H1 (cell line): ENCODE results near the gene KCTD12. TPM values are rescaled to one million over a fixed set of nuclear protein-coding genes. Genes with fewer than 3 reads are reported as not detected.

Experiments used
- CTCF ChIA-PET: fragments of 300-600 bp; sonication (Branson Sonifier 250); formaldehyde crosslinking; loops from one replicate; lab custom pipeline; 2021; ENCODE audit not compliant: partially characterized antibody; lab: Charles Lee
- POLR2A ChIA-PET: fragments of 300-600 bp; sonication (Branson Sonifier 250); formaldehyde crosslinking; loops from one replicate; lab custom pipeline; 2021; ENCODE audit warnings: inconsistent platforms; ENCODE audit not compliant: partially characterized antibody; lab: Charles Lee
- DNase-seq, 2 experiments: peaks; one replicate each; pipeline versions ENCODE4 v3.0.0 to v3.0.0-alpha.2; 2010 to 2022; ENCODE audit warnings: low spot score in 2 of 2, low read depth in 1 of 2, mixed read lengths in 1 of 2
- FAIRE-seq: peaks from 2 replicates; lab custom pipeline; 2011; peaks lifted over from hg19 to GRCh38; lab: Jason Lieb, UNC
- H2AFZ ChIP-seq: 2 replicates; pipeline ENCODE4 v1.8.1; 2012; ENCODE audit warnings: low read length, inconsistent platforms
- H2AK5ac ChIP-seq: 2 replicates; pipeline ENCODE4 v1.6.1; 2013; ENCODE audit warnings: low read depth, low read length
- H2BK120ac ChIP-seq: replicated peaks from 2 replicates; pipeline ENCODE3; 2013; ENCODE audit warnings: low read depth, low read length, inconsistent platforms
- H2BK12ac ChIP-seq: 2 replicates; pipeline ENCODE4 v1.6.1; 2013; ENCODE audit warnings: low read depth, low read length
- H2BK15ac ChIP-seq: 2 replicates; pipeline ENCODE4 v1.6.1; 2013; ENCODE audit warnings: low read length
- H2BK20ac ChIP-seq: 2 replicates; pipeline ENCODE4 v1.6.1; 2013; ENCODE audit warnings: low read length
- H2BK5ac ChIP-seq: 2 replicates; pipeline ENCODE4 v1.6.1; 2013; ENCODE audit warnings: low read depth, low read length
- H3K14ac ChIP-seq: 2 replicates; pipeline ENCODE4 v1.6.1; 2013; ENCODE audit warnings: inconsistent platforms; ENCODE audit not compliant: insufficient read length
- H3K18ac ChIP-seq: 2 replicates; pipeline ENCODE4 v1.6.1; 2013; ENCODE audit warnings: low read length; ENCODE audit errors: extremely low read depth
- H3K23ac ChIP-seq: 2 replicates; pipeline ENCODE4 v1.6.1; 2013; ENCODE audit warnings: inconsistent platforms; ENCODE audit not compliant: insufficient read length
- H3K23me2 ChIP-seq: 2 replicates; pipeline ENCODE4 v1.6.1; 2013; ENCODE audit warnings: low read depth, low read length
- H3K27ac ChIP-seq: 2 replicates; pipeline ENCODE4 v1.6.1; 2011; ENCODE audit warnings: low read depth, low read length, inconsistent platforms
- H3K27me3 ChIP-seq, 4 experiments: replicated peaks in 1 of 4; 1 replicate in 1 of 4; 2 replicates in 3 of 4; pipeline versions ENCODE4 v1.6.1 to v1.8.1; 2011 to 2013; ENCODE audit warnings: low read length in 3 of 4, mild to moderate bottlenecking in 3 of 4, inconsistent platforms in 2 of 4, mixed read lengths in 2 of 4, moderate library complexity in 1 of 4; ENCODE audit not compliant: control insufficient read depth in 3 of 4, insufficient read depth in 3 of 4; ENCODE audit errors: extremely low read depth in 1 of 4
- H3K36me3 ChIP-seq, 4 experiments: 2 replicates each; pipeline versions ENCODE4 v1.6.1 to v1.8.1; 2011 to 2013; ENCODE audit warnings: mild to moderate bottlenecking in 4 of 4, low read length in 3 of 4, moderate library complexity in 2 of 4, control low read depth in 1 of 4, inconsistent platforms in 1 of 4; ENCODE audit not compliant: insufficient read depth in 4 of 4, control insufficient read depth in 2 of 4
- H3K4ac ChIP-seq: replicated peaks from 2 replicates; pipeline ENCODE3; 2013; ENCODE audit warnings: low read length, low read depth, mixed read lengths, inconsistent platforms; ENCODE audit not compliant: insufficient read length
- H3K4me1 ChIP-seq, 4 experiments: replicated peaks in 1 of 4; 1 replicate in 1 of 4; 2 replicates in 3 of 4; pipeline versions ENCODE4 v1.6.1 to v1.8.1; 2011 to 2013; ENCODE audit warnings: low read length in 3 of 4, inconsistent platforms in 2 of 4, mixed read lengths in 1 of 4; ENCODE audit not compliant: insufficient read depth in 4 of 4, control insufficient read depth in 3 of 4
- H3K4me2 ChIP-seq, 2 experiments: 2 replicates each; pipeline versions ENCODE4 v1.6.1 to v1.8.1; 2011 to 2013; ENCODE audit warnings: low read depth in 2 of 2, low read length in 2 of 2, control low read depth in 1 of 2, inconsistent platforms in 1 of 2, mild to moderate bottlenecking in 1 of 2; ENCODE audit not compliant: insufficient read depth in 1 of 2
- H3K4me3 ChIP-seq, 4 experiments: fragments of 200-600, 300-600 bp in 1 of 4; sonication (generic), shearing (Covaris generic), sonication (Bioruptor Twin) in 1 of 4; 2 replicates each; pipeline versions ENCODE4 v1.5.1 to v1.8.1; 2011 to 2016; ENCODE audit warnings: low read length in 4 of 4, low read depth in 3 of 4, control low read depth in 2 of 4, inconsistent platforms in 2 of 4, mild to moderate bottlenecking in 2 of 4, mixed read lengths in 1 of 4, moderate library complexity in 1 of 4; ENCODE audit not compliant: insufficient read depth in 2 of 4; ENCODE audit errors: extremely low read depth in 1 of 4
- H3K56ac ChIP-seq: replicated peaks from 2 replicates; pipeline ENCODE3; 2013; ENCODE audit warnings: low read depth, mild to moderate bottlenecking, mixed read lengths, low read length, inconsistent platforms; ENCODE audit not compliant: insufficient read length
- H3K79me1 ChIP-seq: 2 replicates; pipeline ENCODE4 v1.6.1; 2013; ENCODE audit warnings: low read depth, low read length, control low read depth
- H3K79me2 ChIP-seq, 2 experiments: 2 replicates each; pipeline versions ENCODE4 v1.6.1 to v1.8.1; 2012 to 2013; ENCODE audit warnings: low read length in 2 of 2, mild to moderate bottlenecking in 2 of 2, inconsistent platforms in 1 of 2; ENCODE audit not compliant: insufficient read depth in 2 of 2, control insufficient read depth in 1 of 2
- H3K9ac ChIP-seq, 4 experiments: replicated peaks in 1 of 4; 1 replicate in 1 of 4; 2 replicates in 3 of 4; pipeline versions ENCODE4 v1.6.1 to v1.8.1; 2011 to 2013; ENCODE audit warnings: low read depth in 3 of 4, low read length in 3 of 4, control low read depth in 2 of 4, mild to moderate bottlenecking in 2 of 4, moderate library complexity in 2 of 4, inconsistent platforms in 1 of 4; ENCODE audit errors: extremely low read depth in 1 of 4
- H3K9me3 ChIP-seq, 2 experiments: 2 replicates each; pipeline versions ENCODE4 v1.6.1 to v1.8.1; 2012 to 2013; ENCODE audit warnings: mild to moderate bottlenecking in 2 of 2, moderate library complexity in 2 of 2, control low read depth in 1 of 2, inconsistent platforms in 1 of 2, low read depth in 1 of 2, low read length in 1 of 2, mixed read lengths in 1 of 2; ENCODE audit not compliant: insufficient read depth in 2 of 2
- H4K20me1 ChIP-seq, 2 experiments: replicated peaks in 1 of 2; 2 replicates each; pipeline versions ENCODE3 to v1.8.1; 2011 to 2013; ENCODE audit warnings: inconsistent platforms in 2 of 2, low read length in 2 of 2, mild to moderate bottlenecking in 1 of 2; ENCODE audit not compliant: insufficient read depth in 2 of 2, control insufficient read depth in 1 of 2
- H4K5ac ChIP-seq: 2 replicates; pipeline ENCODE4 v1.6.1; 2013; ENCODE audit warnings: low read length, low read depth, mixed read lengths, inconsistent platforms; ENCODE audit not compliant: insufficient read length
- H4K8ac ChIP-seq: 2 replicates; pipeline ENCODE4 v1.8.0; 2013; ENCODE audit warnings: mild to moderate bottlenecking, moderate library complexity, low read length, inconsistent platforms; ENCODE audit not compliant: insufficient read depth; ENCODE audit errors: extremely low read depth
- H4K91ac ChIP-seq: replicated peaks from 2 replicates; pipeline ENCODE3; 2013; ENCODE audit warnings: low read length, mixed read lengths, inconsistent platforms; ENCODE audit not compliant: insufficient read length
- BCL11A ChIP-seq, 2 experiments: IDR thresholded peaks; one replicate each; pipeline ENCODE4 v1.6.1; 2011; ENCODE audit warnings: low read depth in 2 of 2, low read length in 2 of 2, mild to moderate bottlenecking in 2 of 2
- CREB1 ChIP-seq: IDR thresholded peaks from 2 replicates; pipeline ENCODE4 v1.6.1; 2012; ENCODE audit warnings: inconsistent platforms
- HDAC2 ChIP-seq, 2 experiments: fragments of 300-600 bp in 1 of 2; sonication (generic) in 1 of 2; IDR thresholded peaks; 2 replicates each; pipeline ENCODE4 v1.6.1; 2011 to 2012; ENCODE audit warnings: low read depth in 2 of 2, low read length in 2 of 2, mild to moderate bottlenecking in 2 of 2, moderate library complexity in 2 of 2, borderline replicate concordance in 1 of 2, inconsistent platforms in 1 of 2
- JUND ChIP-seq: IDR thresholded peaks from 2 replicates; pipeline ENCODE4 v1.6.1; 2011; ENCODE audit warnings: mild to moderate bottlenecking, improper control_type of control experiment, low read length
- KDM4A ChIP-seq: IDR thresholded peaks from one replicate; pipeline ENCODE4 v1.7.1; 2012; ENCODE audit warnings: low read depth, mild to moderate bottlenecking, moderate library complexity, low read length, inconsistent platforms; ENCODE audit not compliant: severe bottlenecking
- MAFK ChIP-seq: IDR thresholded peaks from 2 replicates; pipeline ENCODE4 v1.6.1; 2012; ENCODE audit warnings: low read depth, mild to moderate bottlenecking, improper control_type of control experiment, low read length
- NRF1 ChIP-seq: IDR thresholded peaks from 2 replicates; pipeline ENCODE4 v1.6.1; 2011; ENCODE audit warnings: mild to moderate bottlenecking, low read depth, low read length, improper control_type of control experiment
- POU5F1 ChIP-seq: IDR thresholded peaks from 2 replicates; pipeline ENCODE4 v1.6.1; 2011; ENCODE audit warnings: low read depth, mild to moderate bottlenecking, low read length, moderate library complexity
- SAP30 ChIP-seq: fragments of 300-600 bp; sonication (generic); IDR thresholded peaks from 2 replicates; pipeline ENCODE4 v1.7.1; 2012; ENCODE audit warnings: low read length, moderate library complexity, mild to moderate bottlenecking, inconsistent platforms; ENCODE audit not compliant: insufficient read depth, insufficient replicate concordance
- SRF ChIP-seq: IDR thresholded peaks from 2 replicates; pipeline ENCODE4 v1.6.1; 2011; ENCODE audit warnings: mild to moderate bottlenecking, low read depth, low read length, moderate library complexity
- TAF1 ChIP-seq: IDR thresholded peaks from 2 replicates; pipeline ENCODE4 v1.6.1; 2011; ENCODE audit warnings: mild to moderate bottlenecking, low read depth, low read length
- YY1 ChIP-seq: IDR thresholded peaks from 2 replicates; pipeline ENCODE4 v1.6.1; 2011; ENCODE audit warnings: low read depth, mild to moderate bottlenecking, low read length
- WGBS, 2 experiments: shearing (Covaris generic) in 1 of 2; methylation state at CpG; one replicate each; pipeline versions ENCODE4 v1.1.6 to v1.1.7; 2013 to 2015; ENCODE audit warnings: low lambda C conversion rate in 2 of 2, mixed read lengths in 2 of 2, inconsistent platforms in 1 of 2, low coverage in 1 of 2, missing lambda C conversion rate in 1 of 2; ENCODE audit not compliant: insufficient replicate concordance in 2 of 2, insufficient coverage in 1 of 2, insufficient read length in 1 of 2; ENCODE audit errors: extremely low coverage in 1 of 2, missing lambda C conversion rate in 1 of 2; 5-methylcytosine and 5-hydroxymethylcytosine counted together
- polyA plus RNA-seq, 7 experiments: library from polyadenylated mRNA; depleted of rRNA in 3 of 7; stranded (reverse) in 5 of 7; unstranded in 2 of 7; fragments of >200 nt in 5 of 7; fragments of 200-250 nt in 2 of 7; gene quantifications; 1 replicate in 5 of 7; 2 replicates in 1 of 7; 4 replicates in 1 of 7; pipeline versions ENCODE4 v1.2.1 to v1.2.3, GENCODE V29; 2011 to 2013; ENCODE audit warnings: missing spikeins in 2 of 7, mixed read lengths in 2 of 7
- total RNA-seq: library from RNA; stranded (reverse); fragmentation: NEBNext Ultra II Directional; extraction: Animal tissue kit (Norgen Biotek cat#: 25700); gene quantifications from 2 replicates; pipeline ENCODE4 v1.2.1, GENCODE V29; 2021
- TF ChIP-seq, protein P1 (sequence below): IDR thresholded peaks from 2 replicates; pipeline ENCODE4 v1.6.1; 2012; ENCODE audit warnings: low read length, inconsistent platforms

Gene KCTD12
- total and polyA plus RNA-seq, 2 of the 8 experiments (the other 6 are each of a cell fraction or from before 2014, with no cell fraction given) = 2.5 to 9.6 TPM

DNA sequence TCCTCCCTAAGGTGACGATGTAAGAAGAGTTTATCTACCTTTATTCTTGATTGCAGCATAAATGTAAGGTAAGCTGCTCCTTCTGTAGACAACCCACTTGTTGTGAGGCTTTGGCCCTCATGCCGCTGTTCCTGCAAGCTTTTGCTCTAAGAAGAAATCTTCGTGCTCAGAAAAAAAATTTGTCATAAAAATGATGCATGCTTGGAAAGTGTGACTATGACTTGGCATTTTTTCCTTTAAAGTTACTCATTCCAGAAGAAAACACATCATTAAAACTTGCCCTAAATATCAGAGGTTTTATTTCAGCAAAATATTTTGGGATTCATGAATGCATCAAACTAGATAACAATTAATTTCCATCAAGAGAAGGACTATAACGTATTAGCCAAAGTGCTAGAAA lies 39.8 kb downstream of the KCTD12 start:
- no peak overlapping the region for H3K4me3 ChIP-seq
- no peak overlapping the region for H3K14ac ChIP-seq
- H4K20me1 ChIP-seq = no peaks in the 10 kb centered on the region
- CTCF ChIA-PET = no interaction called here
- FAIRE-seq (no peak), DNase-seq (no peak)
- H3K23ac ChIP-seq = no peak overlapping the region
- no peak overlapping the region for H4K5ac ChIP-seq
- no peak overlapping the region for H3K27ac ChIP-seq
- H3K9ac ChIP-seq = no peak overlapping the region
- H3K18ac ChIP-seq = no peak overlapping the region
- no peak overlapping the region for H4K8ac ChIP-seq
- H3K4ac ChIP-seq = no peak overlapping the region
- POLR2A ChIA-PET = no interaction called here
- no peak overlapping the region for H2BK20ac ChIP-seq
- H2AFZ ChIP-seq = no peak overlapping the region
- H3K56ac ChIP-seq = no peak overlapping the region
- H3K79me2 ChIP-seq = no peaks in the 10 kb centered on the region
- H3K9me3 ChIP-seq = no peaks in the 10 kb centered on the region
- no peak overlapping the region for H2BK120ac ChIP-seq
- no peaks in the 10 kb centered on the region; a peak in 1 of 7 replicates for H3K27me3 ChIP-seq
- no peak overlapping the region for H2BK15ac ChIP-seq
- 90% methylated on average over 4 of the region's 4 CpGs; no CpG with 5 or more reads in 1 of the 2 experiments for WGBS, 2 experiments
- H4K91ac ChIP-seq = no peak overlapping the region
- H3K36me3 ChIP-seq = no peaks in the 10 kb centered on the region
- H3K23me2 ChIP-seq = no peaks in the 10 kb centered on the region
- no peaks in the 10 kb centered on the region for H3K4me1 ChIP-seq
- no peak overlapping the region for H2BK12ac ChIP-seq
- no peak overlapping the region for H2BK5ac ChIP-seq
- H2AK5ac ChIP-seq = no peak overlapping the region
- H3K4me2 ChIP-seq = no peak overlapping the region
- no peaks in the 10 kb centered on the region for H3K79me1 ChIP-seq
- TF ChIP-seq POU5F1 (no peak), CREB1 (no peak), KDM4A (no peak), NRF1 (no peak), BCL11A (IDR thresholded peaks at IDR 0.05; ENCODE audit: low read depth in 2 of 2, low read length in 2 of 2) (no peak), SAP30 (no peak), SRF (no peak), MAFK (no peak), TAF1 (no peak), JUND (no peak), HDAC2 (IDR thresholded peaks at IDR 0.05; ENCODE audit: borderline replicate concordance in 1 of 2, low read depth in 2 of 2, low read length in 2 of 2) (no peak), YY1 (no peak)
- TF ChIP-seq, protein P1, sequence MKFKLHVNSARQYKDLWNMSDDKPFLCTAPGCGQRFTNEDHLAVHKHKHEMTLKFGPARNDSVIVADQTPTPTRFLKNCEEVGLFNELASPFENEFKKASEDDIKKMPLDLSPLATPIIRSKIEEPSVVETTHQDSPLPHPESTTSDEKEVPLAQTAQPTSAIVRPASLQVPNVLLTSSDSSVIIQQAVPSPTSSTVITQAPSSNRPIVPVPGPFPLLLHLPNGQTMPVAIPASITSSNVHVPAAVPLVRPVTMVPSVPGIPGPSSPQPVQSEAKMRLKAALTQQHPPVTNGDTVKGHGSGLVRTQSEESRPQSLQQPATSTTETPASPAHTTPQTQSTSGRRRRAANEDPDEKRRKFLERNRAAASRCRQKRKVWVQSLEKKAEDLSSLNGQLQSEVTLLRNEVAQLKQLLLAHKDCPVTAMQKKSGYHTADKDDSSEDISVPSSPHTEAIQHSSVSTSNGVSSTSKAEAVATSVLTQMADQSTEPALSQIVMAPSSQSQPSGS = no peak
